A673 (cell line): ENCODE results near the gene LARGE2.

Experiments
- CTCF ChIP-seq: fragments of 300-800, 200-600 bp; sonication (generic); conservative IDR thresholded peaks from 2 replicates; pipeline ENCODE4 v1.5.1; 2017; ENCODE audit warnings: low read depth, mild to moderate bottlenecking, antibody characterized with exemption, low read length, moderate library complexity, mixed read lengths
- EZH2 ChIP-seq: fragments of 200-600 bp; sonication (generic); IDR thresholded peaks from 2 replicates; pipeline ENCODE4 v1.6.1; 2017; ENCODE audit warnings: borderline replicate concordance, low read depth, mild to moderate bottlenecking, mixed read lengths, antibody characterized with exemption, low read length; ENCODE audit not compliant: poor library complexity, severe bottlenecking

DNA sequence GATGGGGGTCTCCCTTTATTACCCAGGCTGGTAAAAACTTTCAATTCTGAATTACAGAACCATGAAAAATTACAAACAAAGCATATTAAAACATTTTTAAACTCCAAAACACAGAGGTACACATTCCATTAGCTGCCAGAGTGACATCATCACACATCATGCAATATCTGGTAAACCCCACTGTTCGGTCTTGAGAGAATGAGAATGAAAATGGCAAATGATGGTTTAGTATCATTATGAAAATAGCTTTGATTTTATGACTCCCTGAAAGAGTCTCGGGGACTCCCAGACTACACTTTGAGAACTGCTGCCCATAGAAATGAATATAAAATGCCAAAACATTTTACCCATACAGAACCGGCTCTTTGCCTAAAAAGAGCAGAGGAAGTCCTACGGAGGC lies 18.8 kb downstream of the LARGE2 start:
- TF ChIP-seq CTCF (no peak), EZH2 (no peak)
